NCI-H1694 treated with DMSO at 0.1 percent for 48 hours (cell line): ENCODE measurements around the gene TNFSF15.

ENCODE experiments used
- DNase-seq: peaks from one replicate; lab custom pipeline; 2025; lab: John Stamatoyannopoulos, UW

The TNFSF15 gene

DNA sequence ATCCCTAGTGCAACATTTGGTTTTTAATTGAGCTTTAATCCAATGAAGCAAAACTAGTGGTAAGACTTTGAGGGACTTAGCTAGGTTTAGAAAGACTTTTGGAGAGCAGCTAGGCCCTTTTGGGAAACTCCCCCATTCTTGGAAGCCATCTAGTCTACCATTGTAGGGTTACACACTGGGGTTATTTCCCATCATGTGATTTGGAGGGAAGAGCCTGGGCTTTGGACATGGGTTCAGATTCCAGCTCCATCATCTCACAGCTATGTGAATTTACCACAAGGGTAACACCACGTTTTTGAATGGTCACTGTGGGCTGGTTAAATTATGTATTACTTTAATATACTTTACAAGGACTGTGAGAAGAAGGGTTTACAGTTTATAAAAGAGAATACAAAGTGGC is 18.3 kb upstream of the TNFSF15 start:
- no peak for DNase-seq

DNA sequence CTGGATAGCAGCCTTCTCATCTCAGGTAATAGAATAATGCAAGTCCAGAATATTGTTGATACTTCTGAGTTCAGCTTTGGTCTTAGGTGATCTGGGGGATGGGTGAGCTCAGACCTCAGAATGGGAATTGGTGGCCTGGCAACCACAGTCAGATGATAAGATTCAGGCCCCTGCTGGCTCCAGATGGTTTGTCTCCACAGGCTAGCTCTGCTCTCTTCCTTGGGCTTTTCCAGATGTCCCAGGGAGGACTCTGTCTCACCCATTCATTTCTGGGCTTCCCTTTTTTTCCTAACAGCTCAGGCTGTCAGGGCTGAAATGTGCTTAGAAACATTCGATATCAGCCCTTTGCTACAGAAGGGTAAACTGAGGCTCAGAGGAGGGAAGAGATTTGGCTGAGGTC is 17.6 kb upstream of the TNFSF15 start:
- no peak for DNase-seq

DNA sequence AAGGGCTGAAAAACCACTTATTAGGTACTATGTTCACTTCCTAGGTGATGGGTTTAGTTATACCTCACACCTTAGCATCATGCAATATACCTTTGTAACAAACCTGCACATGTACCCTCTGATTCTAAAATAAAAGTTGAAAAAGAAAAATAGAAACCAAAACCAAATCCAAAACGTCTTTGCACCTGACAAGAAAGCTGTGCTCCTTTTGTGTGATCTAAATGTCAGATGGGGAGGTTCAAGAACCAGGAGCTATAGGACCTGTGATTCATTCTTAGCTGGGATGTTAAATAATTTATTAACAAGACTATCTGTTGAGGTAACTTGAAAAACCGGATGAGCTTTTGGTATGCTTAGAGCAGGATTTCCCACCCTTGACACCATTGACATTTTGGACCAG is 16.9 kb upstream of the TNFSF15 start:
- no peak for DNase-seq

DNA sequence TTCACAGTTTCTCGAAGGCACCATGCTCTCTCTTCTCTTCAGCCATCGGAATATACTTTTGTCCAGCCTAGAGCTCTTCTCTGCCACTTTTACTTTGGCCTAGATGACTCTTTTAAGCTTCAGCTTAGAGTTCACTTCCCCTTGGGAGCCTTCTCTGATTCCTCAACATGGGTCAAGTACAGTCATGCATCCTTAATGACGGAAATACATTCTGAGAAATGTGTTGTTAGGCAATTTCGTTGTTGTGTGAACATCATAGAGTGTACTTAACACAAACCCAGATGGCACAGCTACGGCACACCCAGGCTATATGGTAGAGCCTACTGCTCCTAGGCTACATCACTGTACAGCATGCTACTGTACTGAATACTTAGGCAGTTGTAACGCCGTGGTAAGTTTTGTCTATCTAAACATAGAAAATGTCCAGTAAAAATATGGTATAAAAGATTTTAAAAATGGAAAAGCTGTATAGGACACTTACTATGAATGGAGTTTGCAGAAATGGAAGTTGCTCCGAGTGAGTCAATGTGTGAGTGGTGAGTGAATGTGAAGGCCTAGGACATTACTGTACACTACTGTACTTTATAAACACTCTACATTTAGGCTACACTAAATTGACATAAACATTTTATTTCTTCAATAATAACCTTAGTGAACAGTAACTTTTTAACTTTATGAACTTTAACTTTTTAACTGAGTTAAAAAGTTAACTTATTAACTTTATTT is 15.1 kb upstream of the TNFSF15 start:
- no peak for DNase-seq

DNA sequence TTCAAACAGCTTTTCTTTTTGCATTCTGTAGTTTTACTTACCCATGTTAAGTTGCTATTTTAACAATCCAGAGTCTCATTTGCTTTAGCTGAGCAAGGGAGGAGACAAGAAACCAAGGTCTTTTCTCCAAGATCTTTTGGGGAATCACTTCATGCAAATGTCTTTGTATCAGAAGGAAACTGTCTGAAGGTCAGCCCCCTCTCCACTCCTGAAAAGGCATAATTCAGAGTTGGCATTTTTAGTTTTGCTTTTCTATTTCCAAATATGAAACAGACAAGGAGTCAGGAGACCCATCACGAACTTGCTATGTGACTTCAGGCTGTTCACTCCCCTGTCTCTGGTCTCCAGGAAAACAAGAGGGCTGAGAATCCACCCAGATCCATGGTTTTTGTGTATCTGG is 12.3 kb upstream of the TNFSF15 start:
- DNase-seq = no peak

DNA sequence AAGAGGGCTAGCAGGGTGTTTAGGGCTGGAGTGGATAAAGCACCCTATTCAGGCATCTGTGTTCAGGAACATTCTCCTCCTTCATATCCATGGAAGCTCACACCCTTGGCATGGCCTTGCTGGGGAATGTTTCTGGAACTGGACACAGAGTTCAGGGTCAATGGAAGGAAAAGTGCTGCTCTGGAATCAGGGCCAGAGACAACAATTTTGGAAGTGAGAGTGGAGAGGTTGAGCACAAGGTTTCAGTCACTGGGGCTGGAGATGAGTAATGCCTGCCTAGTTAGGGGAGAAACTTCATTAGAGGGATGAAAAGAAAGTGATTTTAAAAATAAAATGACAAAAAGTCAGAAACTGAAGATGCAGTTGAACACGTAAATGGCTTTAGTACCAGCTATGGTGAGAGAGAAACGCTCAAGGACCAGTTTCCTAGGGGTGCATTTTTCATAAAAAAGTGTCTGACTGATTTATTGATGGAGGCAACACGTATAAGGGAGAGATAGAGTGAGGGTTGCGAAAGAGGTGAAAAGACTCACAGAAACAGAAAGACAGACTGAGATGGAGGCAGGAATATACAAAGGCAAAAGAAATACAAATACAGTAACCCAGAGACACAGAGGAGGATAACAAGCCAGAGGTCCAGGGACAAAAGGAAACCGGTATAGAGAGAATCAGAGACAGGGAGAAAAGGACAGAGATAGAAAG is 8.0 kb upstream of the TNFSF15 start:
- DNase-seq = no peak

DNA sequence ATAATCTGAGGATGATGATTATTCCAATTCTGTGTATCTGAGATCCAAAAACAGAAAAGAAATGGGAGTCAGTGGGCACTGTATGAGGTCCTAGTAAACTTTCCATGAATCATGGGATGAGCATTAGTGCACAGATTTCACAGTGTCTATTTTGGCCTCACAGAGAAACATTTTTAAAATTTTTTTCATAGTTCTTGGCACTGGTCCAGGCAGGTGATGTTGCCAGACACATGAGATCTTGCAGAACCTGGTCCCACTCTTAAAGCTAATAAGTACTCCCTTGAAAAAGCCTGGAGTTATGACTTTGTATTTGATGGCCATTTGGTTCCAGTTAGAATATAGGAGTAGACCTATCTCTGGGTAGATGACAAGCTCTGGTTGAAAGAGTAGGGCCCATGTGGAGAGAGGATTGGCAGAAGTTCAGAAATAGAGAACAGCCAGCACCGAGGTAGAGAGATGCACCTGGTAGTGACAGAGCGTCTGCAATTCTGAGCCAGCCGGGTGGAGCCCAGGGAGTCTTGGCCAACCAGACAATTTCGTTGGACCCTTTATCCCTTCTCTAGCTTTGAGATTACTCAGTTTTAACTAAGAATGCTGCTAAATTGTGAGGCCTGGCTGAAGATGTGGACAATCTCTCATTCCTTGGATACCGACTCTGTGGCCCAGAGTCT is 6.3 kb upstream of the TNFSF15 start:
- no peak for DNase-seq

DNA sequence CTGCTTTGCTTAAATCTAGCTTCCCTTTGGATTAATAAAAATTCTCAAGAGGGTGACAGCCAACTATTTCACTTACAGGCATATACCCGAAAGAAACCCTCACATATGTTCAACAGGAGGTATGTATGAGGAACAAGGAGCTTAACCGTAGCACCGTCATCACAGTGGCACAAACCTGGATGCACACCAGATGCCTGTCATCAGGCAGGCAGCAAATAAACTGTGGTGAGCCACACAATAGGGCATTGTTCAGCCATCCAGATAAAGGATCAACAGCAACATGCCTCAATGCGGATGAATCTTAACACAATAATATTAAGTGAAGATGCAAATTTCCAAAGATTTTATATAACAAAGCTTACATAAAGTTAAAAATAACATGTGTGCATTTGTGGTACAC is 5.5 kb upstream of the TNFSF15 start:
- DNase-seq = no peak

DNA sequence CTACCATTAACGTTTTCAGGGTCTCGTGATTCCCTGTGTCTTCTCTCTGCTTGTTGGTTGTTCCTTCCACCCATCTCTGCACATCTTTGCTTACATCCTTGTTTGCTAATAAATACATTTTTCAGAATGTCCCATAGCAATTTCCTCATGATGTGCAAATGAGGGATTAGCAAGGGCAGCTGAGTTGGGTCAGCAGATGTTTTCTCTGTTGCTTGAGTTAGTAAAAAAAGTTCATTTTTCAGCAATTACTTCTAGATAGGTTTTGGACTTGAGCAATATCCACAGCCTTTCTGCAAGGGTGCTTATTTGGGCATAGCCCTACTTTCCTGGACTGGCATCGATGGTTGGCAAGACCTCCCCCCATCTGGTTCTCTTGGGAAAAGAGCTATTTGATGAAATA is 4.8 kb upstream of the TNFSF15 start:
- DNase-seq = no peak

DNA sequence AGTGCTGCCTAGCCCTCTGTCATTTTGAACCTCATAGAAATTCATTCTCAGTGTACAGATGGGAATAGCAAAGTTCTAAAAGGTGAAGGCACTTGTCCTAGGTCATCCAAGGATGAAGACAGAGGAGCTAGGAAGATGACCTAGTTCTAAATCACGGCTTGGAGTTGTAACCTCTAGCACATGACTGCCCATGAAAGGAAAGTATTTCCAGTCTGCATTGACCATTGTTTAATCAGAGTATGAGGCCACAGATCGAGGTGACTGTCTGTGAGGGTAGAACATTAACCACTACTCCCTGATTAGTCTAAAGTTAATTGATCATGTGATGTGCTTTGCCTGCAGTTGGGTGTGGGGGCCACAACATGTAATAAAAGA is 674 bp upstream of the TNFSF15 start:
- no peak for DNase-seq

DNA sequence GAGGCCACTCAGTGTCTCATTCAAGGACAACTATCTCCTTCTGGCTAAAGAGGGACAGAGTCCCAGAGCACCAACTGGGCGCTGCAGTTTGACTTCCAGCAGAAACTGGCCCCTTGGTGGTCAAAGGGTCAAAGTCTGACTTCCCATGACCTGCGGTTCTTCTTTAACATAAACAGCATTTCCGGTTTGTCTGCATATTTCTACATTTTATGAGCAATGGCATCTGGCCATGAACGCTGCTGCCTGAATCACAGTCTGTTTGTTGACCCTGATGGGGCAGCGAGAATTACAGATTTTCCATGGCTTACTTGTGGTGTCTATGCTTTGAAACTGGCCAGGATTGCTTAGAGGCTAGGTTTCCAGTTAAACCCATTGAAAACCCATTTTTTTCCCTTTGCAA is 1.3 kb downstream of the TNFSF15 start:
- no peak for DNase-seq

DNA sequence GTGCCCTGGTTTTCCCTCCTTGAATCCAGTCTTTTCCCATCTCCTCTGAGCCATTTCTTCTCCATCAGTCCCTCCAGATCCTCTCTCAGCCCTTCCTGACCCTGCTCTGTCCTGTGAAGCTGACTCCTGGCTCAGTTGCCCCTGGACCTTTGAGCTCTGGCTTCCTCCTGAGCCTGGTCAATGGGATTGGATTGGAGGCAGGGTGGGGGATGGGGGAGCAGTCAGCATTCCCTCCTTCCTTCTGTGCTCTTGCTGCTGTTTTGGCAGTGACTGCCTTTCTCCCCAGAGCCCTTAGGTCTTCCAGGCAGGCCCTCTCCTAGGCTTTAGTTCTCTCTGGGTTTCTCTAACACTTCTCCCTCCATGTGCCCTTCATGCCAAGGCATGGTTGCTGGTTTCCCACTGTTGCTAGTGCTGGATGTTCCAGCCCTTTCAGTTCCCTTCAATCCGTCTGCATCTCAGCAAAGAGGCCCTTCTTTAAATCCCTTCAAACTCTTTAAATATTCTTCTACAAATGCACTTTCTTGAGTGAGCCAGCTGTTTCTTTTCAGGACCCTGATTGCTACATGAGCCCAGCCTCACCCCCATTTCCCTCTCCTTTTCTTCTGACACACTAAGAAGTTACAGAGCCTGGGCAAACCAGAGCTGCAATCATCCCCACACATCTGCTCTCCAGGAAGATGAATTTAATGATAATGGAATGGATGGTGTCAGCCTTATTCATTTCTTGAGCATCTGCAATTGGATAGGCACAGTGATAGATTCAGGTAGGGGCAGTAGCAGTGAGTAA is 2.2 kb downstream of the TNFSF15 start:
- no peak for DNase-seq

DNA sequence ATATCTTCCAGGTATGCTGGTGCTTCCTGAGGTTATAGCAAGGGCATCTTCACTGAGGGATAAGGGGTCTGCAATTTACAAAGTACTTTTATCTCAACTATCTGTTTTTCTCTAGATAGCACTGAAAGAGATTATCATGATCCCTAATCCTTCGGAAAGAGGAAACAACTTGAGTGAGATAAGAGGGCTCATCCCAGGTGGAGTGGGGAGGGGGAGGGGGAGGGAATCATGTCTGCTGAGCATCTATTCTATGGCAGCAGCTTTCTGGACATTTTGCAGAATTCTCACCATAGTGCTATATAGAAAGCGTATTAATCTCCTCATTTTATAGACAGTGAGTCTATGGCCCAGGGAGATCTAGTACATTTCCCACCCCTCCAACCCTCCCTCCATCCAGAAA is 5.9 kb downstream of the TNFSF15 start:
- no peak for DNase-seq

DNA sequence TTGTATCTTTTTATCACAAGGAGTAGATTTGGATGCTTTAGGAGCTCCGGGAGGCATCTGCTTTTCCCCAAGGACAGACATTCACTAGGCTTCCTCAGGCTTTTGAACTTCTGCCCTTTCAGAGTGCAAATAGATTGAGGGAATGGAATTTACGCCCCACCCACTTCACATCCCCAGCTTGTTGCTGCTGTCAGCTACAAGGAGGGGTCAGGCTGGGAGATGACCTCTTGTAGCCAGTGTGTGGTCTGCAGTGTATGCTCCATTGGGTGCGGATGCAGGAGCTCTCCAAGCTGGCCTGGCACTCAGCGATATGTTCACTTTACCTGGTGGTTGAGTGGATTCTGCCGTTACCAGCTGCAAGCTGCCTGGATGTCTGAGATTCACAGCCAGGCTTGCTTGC is 6.4 kb downstream of the TNFSF15 start:
- no peak for DNase-seq

DNA sequence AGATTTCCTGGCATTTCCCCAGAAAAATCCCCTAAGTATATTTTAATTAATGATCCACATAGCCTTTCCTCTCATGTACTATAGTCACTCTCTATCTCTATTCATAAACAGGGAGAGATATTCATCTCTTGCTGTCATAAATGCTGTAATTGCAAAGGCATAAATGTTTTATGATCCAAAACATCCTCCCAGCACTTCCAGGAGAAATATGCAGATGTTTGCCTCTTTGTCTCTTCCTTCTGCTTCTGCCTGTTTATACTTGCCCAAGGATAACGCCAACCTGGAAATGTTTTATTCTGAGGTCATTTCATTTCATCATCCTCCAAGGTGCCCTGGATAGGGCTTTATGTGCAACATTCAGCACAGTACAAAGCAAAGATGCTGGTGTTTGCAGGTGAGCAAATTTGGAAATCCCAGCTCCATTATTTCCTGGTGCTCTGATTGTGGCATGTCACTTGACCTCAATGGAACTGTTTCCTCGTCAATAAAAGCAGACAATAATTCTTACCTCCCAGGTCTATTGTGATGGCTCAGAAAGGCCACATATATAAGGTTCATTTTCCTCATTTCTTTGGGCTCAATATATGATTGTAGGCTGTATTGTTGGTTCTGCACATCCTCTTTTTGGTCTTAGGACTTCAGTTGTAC is 6.9 kb downstream of the TNFSF15 start:
- DNase-seq = no peak

DNA sequence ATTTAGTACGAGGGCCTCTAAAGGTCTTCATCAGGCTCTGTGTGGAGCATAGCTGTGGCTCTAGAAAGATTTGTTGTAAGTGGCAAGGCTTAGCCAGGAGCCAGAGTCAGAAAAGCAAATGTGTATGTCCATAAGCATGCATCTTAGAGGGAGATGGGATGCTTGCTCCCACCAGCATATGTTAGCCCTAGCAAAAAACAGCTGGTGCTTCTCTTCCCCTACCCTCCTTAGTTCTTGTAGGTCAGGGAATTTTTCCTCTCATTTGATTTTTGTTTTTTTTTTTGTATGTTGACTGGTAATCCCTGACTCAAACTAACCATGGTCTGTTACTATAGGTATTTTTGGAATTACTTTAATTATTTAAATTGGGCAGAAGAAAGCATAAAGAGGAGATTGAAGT is 7.7 kb downstream of the TNFSF15 start:
- no peak for DNase-seq

DNA sequence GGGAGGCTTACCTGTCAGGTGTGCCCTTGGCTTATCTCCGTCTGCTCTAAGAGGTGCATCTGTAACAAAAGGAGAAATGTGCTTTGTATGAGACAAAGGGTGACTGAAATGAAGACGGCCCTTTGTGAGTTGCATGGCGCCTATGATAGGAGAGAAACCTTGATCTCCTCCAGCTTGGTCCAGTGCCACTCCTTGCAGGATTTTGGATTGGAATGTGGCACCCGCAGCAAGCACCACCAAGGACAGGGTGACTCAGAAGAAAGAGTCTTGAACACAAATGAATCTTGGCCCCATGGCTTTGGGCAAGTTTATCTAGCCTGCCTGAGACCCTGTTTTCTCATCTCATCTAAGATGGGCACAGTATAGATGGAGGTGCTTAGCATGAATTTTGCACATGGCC is 13.4 kb downstream of the TNFSF15 start:
- DNase-seq = no peak

DNA sequence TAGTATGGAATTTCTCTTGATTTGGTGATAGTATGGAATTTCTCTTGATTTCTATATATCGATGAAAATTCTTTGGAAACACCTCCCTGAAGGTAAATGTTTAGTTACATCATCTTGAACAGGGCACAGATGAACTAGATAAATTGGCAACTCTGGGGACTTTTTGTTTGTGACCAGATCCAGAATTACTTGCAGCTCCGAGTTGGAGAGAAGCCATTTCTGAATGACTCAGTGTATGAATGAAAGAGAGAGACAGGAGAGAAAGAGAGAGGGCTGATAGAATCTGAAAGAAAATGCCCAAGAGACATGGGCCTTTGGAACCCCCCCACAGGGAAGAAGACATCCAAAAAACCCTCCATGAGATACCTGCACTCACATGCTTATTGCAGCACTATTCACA is 14.1 kb downstream of the TNFSF15 start:
- DNase-seq = no peak

DNA sequence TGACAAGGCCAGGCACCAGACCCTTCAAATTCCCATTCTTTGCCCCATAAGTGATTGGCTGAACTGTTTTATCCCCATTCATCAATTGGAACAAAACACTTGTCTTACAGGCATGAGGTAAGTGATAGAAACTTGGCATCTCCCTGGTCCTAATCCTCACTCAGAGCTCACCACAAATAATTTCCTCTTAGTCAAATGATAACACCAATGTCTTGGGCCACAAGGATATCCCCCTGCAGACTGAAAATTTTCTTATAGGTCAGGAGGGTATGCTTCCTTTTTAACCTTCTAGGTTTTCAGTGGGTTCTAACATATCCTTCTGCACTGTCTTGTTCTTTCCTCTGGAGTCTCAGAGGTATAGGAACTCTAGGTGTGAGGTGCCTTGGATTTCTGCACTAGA is 14.5 kb downstream of the TNFSF15 start:
- DNase-seq = no peak

DNA sequence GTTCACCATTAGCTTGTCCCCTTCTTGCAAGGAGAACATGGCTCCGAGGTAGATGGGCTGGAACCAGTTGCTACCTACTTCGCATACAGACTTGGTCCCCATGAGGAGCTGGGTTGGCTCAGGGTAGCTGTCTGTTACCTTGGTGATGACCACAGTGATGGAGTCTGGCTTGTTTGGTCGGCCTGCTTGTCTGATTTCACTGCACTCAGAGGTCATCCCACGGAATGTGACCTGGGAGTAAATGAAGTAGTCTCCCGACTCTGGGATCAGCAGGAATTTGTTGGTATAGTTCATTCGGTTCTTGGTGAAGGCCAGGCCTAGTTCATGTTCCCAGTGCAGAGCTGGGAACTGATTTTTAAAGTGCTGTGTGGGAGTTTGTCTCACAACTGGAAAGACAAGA is 15.3 kb downstream of the TNFSF15 start:
- DNase-seq = no peak

DNA sequence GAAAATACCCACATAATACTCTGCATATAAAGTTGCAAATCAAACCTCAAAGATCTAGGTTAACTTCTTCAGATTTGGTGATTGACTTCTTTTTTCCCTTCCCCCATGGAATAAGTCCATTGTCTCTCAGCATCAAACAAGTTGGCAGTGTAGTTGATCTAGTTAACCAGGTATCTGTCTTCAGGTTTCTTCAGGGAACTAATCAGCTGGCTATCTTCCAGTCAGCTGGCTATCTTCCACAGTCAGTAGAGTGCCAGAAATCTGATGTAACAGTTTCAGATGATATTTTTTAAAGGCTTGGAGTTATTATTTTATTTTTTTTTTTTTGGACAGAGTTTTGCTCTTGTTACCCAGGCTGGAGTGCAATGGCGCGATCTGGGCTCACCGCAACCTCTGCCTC is 16.8 kb downstream of the TNFSF15 start:
- DNase-seq = no peak

DNA sequence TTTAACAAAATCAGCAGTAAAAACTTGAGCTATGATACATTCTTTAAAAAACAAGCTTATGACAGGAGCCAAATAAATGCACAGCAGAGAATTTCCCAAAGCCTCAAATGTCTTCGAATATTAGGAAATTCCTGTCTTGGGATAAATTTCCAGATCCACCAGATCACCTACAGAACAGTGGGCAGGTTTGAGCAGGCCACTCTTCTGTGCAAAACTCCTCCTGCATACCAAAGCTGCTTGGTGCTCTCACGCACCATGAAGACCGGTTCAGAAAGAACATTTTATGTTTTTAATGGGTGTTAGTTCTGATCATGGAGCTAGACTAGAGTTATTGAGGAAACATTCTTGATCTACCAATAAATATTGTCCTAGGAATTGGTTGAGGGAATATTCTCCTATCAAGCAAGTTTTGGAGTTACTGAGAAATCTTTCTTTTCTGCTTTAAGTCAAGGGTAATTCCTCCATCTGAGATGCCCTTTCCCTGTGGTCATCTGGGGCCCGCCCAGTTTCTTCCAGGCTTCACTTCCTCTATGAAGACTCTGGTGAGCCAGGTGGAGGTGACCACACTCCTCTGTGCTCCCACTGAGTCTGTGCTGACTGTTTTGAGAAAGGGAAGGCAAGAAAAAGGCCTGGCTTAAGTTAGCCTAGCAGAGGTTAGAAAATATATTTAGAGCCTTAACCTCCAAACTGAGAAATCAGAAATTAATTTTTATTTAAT is 17.9 kb downstream of the TNFSF15 start:
- DNase-seq = no peak
